ENCODE results near the gene NAV3.

DNA sequence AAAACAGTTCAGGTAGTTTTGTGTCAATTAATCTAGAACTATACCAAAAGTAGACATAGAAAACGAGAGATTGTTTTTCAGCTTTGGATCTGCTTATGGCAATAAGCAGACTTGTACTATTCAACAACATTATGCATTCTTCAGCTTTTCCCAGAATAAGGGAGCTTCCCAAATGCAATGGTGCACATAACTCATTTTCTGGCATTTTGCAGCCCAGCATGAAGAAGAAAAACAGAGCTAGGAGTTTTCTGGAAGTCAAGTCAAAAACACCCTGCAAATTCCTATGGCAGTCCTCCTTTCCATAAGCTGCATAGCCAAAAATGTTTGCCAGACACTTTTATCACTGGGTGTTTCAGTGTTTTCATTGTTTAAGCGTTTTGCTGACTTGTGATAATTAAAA is 314.7 kb downstream of the NAV3 start:
- no peak for TF ChIP-seq SNRNP70 (optimal IDR thresholded peaks at IDR 0.05; ENCODE audit: low read depth, low read length)
- TF ChIP-seq, protein P1, sequence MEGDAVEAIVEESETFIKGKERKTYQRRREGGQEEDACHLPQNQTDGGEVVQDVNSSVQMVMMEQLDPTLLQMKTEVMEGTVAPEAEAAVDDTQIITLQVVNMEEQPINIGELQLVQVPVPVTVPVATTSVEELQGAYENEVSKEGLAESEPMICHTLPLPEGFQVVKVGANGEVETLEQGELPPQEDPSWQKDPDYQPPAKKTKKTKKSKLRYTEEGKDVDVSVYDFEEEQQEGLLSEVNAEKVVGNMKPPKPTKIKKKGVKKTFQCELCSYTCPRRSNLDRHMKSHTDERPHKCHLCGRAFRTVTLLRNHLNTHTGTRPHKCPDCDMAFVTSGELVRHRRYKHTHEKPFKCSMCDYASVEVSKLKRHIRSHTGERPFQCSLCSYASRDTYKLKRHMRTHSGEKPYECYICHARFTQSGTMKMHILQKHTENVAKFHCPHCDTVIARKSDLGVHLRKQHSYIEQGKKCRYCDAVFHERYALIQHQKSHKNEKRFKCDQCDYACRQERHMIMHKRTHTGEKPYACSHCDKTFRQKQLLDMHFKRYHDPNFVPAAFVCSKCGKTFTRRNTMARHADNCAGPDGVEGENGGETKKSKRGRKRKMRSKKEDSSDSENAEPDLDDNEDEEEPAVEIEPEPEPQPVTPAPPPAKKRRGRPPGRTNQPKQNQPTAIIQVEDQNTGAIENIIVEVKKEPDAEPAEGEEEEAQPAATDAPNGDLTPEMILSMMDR (IDR thresholded peaks at IDR 0.05 in 2 of 3, conservative IDR thresholded peaks at IDR 0.05 in 1 of 3; ENCODE audit: insufficient read depth in 2 of 3, low read depth in 1 of 3, low read length in 3 of 3) = no peak
- TF ChIP-seq ZNF263 (CRISPR knock-in tag; IDR thresholded peaks at IDR 0.05; ENCODE audit: borderline replicate concordance) = no peak
- no peak for TF ChIP-seq GABPA (tag; conservative IDR thresholded peaks at IDR 0.05; ENCODE audit: low read depth)
- TF ChIP-seq FOXJ3 (CRISPR knock-in tag; IDR thresholded peaks at IDR 0.05) = no peak
- no peak for TF ChIP-seq KDM5B (IDR thresholded peaks at IDR 0.05; ENCODE audit: insufficient replicate concordance, low read depth, low read length)
- TF ChIP-seq ZNF165 (CRISPR knock-in tag; IDR thresholded peaks at IDR 0.05; ENCODE audit: borderline replicate concordance) = no peak
- no peak for TF ChIP-seq EZH2 (IDR thresholded peaks at IDR 0.05; ENCODE audit: borderline replicate concordance, low read depth, low read length)
- no peak for TF ChIP-seq POLR2A (conservative IDR thresholded peaks at IDR 0.05)
- TF ChIP-seq, protein P2, sequence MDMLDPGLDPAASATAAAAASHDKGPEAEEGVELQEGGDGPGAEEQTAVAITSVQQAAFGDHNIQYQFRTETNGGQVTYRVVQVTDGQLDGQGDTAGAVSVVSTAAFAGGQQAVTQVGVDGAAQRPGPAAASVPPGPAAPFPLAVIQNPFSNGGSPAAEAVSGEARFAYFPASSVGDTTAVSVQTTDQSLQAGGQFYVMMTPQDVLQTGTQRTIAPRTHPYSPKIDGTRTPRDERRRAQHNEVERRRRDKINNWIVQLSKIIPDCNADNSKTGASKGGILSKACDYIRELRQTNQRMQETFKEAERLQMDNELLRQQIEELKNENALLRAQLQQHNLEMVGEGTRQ (CRISPR knock-in tag; IDR thresholded peaks at IDR 0.05) = no peak
- TF ChIP-seq, protein P3, sequence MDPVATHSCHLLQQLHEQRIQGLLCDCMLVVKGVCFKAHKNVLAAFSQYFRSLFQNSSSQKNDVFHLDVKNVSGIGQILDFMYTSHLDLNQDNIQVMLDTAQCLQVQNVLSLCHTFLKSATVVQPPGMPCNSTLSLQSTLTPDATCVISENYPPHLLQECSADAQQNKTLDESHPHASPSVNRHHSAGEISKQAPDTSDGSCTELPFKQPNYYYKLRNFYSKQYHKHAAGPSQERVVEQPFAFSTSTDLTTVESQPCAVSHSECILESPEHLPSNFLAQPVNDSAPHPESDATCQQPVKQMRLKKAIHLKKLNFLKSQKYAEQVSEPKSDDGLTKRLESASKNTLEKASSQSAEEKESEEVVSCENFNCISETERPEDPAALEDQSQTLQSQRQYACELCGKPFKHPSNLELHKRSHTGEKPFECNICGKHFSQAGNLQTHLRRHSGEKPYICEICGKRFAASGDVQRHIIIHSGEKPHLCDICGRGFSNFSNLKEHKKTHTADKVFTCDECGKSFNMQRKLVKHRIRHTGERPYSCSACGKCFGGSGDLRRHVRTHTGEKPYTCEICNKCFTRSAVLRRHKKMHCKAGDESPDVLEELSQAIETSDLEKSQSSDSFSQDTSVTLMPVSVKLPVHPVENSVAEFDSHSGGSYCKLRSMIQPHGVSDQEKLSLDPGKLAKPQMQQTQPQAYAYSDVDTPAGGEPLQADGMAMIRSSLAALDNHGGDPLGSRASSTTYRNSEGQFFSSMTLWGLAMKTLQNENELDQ (CRISPR knock-in tag; IDR thresholded peaks at IDR 0.05; ENCODE audit: borderline replicate concordance) = no peak
- TF ChIP-seq BHLHE40 (IDR thresholded peaks at IDR 0.05; ENCODE audit: low read length) = no peak
- TF ChIP-seq, protein P4, sequence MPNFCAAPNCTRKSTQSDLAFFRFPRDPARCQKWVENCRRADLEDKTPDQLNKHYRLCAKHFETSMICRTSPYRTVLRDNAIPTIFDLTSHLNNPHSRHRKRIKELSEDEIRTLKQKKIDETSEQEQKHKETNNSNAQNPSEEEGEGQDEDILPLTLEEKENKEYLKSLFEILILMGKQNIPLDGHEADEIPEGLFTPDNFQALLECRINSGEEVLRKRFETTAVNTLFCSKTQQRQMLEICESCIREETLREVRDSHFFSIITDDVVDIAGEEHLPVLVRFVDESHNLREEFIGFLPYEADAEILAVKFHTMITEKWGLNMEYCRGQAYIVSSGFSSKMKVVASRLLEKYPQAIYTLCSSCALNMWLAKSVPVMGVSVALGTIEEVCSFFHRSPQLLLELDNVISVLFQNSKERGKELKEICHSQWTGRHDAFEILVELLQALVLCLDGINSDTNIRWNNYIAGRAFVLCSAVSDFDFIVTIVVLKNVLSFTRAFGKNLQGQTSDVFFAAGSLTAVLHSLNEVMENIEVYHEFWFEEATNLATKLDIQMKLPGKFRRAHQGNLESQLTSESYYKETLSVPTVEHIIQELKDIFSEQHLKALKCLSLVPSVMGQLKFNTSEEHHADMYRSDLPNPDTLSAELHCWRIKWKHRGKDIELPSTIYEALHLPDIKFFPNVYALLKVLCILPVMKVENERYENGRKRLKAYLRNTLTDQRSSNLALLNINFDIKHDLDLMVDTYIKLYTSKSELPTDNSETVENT (CRISPR knock-in tag; IDR thresholded peaks at IDR 0.05) = no peak
